Pancreas (tissue), 10 donors: ENCODE measurements around the gene CLCN4. TPM values are rescaled to one million over a fixed set of nuclear protein-coding genes. Genes with fewer than 3 reads are reported as not detected.

Experiments used
- ATAC-seq, 4 donors: fragments of 200-7000 bp; cut with Tn5 transposase; one replicate each; pipeline versions ENCODE4 v1.8.0 to v1.9.1; 2020; ENCODE audit warnings: mild to moderate bottlenecking in 4 of 4, moderate library complexity in 4 of 4
- DNase-seq, 6 donors: peaks; one replicate each; pipeline ENCODE4 v3.0.0-alpha.2; 2020
- FAIRE-seq: peaks from 2 replicates; lab custom pipeline; 2012; peaks lifted over from hg19 to GRCh38; lab: Jason Lieb, UNC
- H3K27ac ChIP-seq, 4 donors: fragments of 200-600 bp; sonication (generic); 1 replicate in 3 of 4; 2 replicates in 1 of 4; pipeline versions ENCODE4 v1.5.0 to v1.8.0; 2020
- H3K27me3 ChIP-seq, 4 donors: fragments of 200-600 bp; one replicate each; pipeline ENCODE4 v1.8.0; 2021
- H3K36me3 ChIP-seq, 3 donors: fragments of 200-600 bp; sonication (generic) in 1 of 3; one replicate each; pipeline versions ENCODE4 v1.5.0 to v1.8.0; 2020 to 2021
- H3K4me1 ChIP-seq, 3 donors: fragments of 200-600 bp; one replicate each; pipeline ENCODE4 v1.8.0; 2021
- H3K4me3 ChIP-seq, 4 donors: fragments of 200-600 bp; sonication (generic) in 2 of 4; one replicate each; pipeline versions ENCODE4 v1.5.0 to v1.8.0; 2020 to 2021
- H3K9me3 ChIP-seq, 4 donors: fragments of 200-600 bp; one replicate each; pipeline ENCODE4 v1.8.0; 2021
- CTCF ChIP-seq, 4 donors: fragments of 200-600 bp; sonication (generic) in 3 of 4; IDR thresholded peaks; one replicate each; pipeline versions ENCODE4 v1.5.0 to v1.8.0; 2021; ENCODE audit warnings: antibody characterized with exemption in 4 of 4
- WGBS, 2 donors: extraction: QIAGEN DNeasy Blood & Tissue Kit; methylation state at CpG; one replicate each; pipeline ENCODE4 v1.1.7; 2013; 5-methylcytosine and 5-hydroxymethylcytosine counted together
- intact Hi-C, 3 donors: fragments of 100-400 bp; cut with DNase I; formaldehyde crosslinking; loops; one replicate each; pipeline versions ENCODE4 v1.11.1 to v1.14.2; 2022
- polyA plus RNA-seq, 2 donors: library from polyadenylated mRNA; stranded (reverse); fragments of 200-250 nt; gene quantifications; one replicate each; pipeline ENCODE4 v1.2.3, GENCODE V29; 2013
- total RNA-seq, 6 donors: library from RNA; stranded (reverse); fragmentation: NEBNext Ultra II Directional in 4 of 6; extraction: Animal tissue kit (Norgen Biotek cat#: 25700) in 4 of 6; gene quantifications; one replicate each; pipeline versions ENCODE4 v1.2.1 to v1.2.4, GENCODE V29; 2021 to 2023
- donor health status: healthy with polysubstance abuse.
- donor health status: DM: no; HTN: no; CAD: no; lungs with moderate emphysema.
- donor health status: DM: no; HTN: no; CAD: no.
- donor health status: control.
- donor health status: control.
- donor health status: Bipolar disorder and iron deficiency.
- donor health status: DM: yes; HTN: yes; CAD: no.
- donor health status: DM: no; HTN: no; CAD: no.
- donor health status: DM: no; HTN: no; CAD: no.
- donor health status: DM: yes; HTN: yes; CAD: no.

Gene CLCN4
- total and polyA plus RNA-seq, 8 donors = 0.57 to 4.0 (median 2.4) TPM

GRCh38 chrX:10282490-10282889 is 125.7 kb downstream of the CLCN4 start:
- Histone ChIP-seq H3K4me3 (no peak overlapping the region), H3K9me3 (no peaks in the 10 kb centered on the region), H3K27ac (no peak overlapping the region), H3K36me3 (no peaks in the 10 kb centered on the region), H3K27me3 (no peaks in the 10 kb centered on the region), H3K4me1 (no peaks in the 10 kb centered on the region)
- ATAC-seq (no peak), DNase-seq (no peak), FAIRE-seq (no peak)
- TF ChIP-seq CTCF (IDR thresholded peaks at IDR 0.05) = no peak
- 63 to 92% methylated on average over 1 of the region's 1 CpG for WGBS, 2 donors
- intact Hi-C loops = no loop called here

GRCh38 chrX:10286195-10286594 is 129.4 kb downstream of the CLCN4 start:
- no peak overlapping the region for H3K4me3 ChIP-seq
- H3K27me3 ChIP-seq = no peaks in the 10 kb centered on the region
- no peaks in the 10 kb centered on the region for H3K9me3 ChIP-seq
- TF ChIP-seq CTCF (IDR thresholded peaks at IDR 0.05) = no peak
- FAIRE-seq = no peak
- H3K36me3 ChIP-seq = no peaks in the 10 kb centered on the region
- ATAC-seq = no peak
- no peaks in the 10 kb centered on the region for H3K4me1 ChIP-seq
- intact Hi-C loops = no loop called here
- H3K27ac ChIP-seq = no peak overlapping the region
- no peak for DNase-seq
- WGBS, 2 donors = 60 to 71% methylated on average over 6 of the region's 6 CpGs

Other genes starting within 250 kb of the CLCN4 start
- gene CLDN34, start 189.6 kb upstream of the CLCN4 start, total RNA-seq = under 1 TPM in 5 of 6 donors, not detected in 1; 0.19 to 0.32 (median 0.24) TPM
- under 1 TPM; 0.30 to 0.40 TPM for gene CLDN34, start 189.6 kb upstream of the CLCN4 start, polyA plus RNA-seq